Gastrocnemius medialis (tissue), 4 donors: ENCODE data around the gene CYB5B.

Experiments
- CTCF ChIP-seq, 5 experiments: fragments of 450-650 bp in 3 of 5; fragments of 200-600 bp in 2 of 5; sonication (generic) in 2 of 5; IDR thresholded peaks in 4 of 5; conservative IDR thresholded peaks in 1 of 5; 1 replicate in 4 of 5; 2 replicates in 1 of 5; pipeline ENCODE4 v1.5.1; 2016 to 2019; ENCODE audit warnings: antibody characterized with exemption in 5 of 5, mild to moderate bottlenecking in 3 of 5, moderate library complexity in 3 of 5
- POLR2A ChIP-seq, 2 donors: fragments of 450-650 bp; IDR thresholded peaks; one replicate each; pipeline ENCODE4 v1.6.1; 2017; ENCODE audit warnings: antibody characterized with exemption in 2 of 2, mild to moderate bottlenecking in 2 of 2, moderate library complexity in 2 of 2

- TF ChIP-seq CTCF (IDR thresholded peaks at IDR 0.05 in 4 of 5, conservative IDR thresholded peaks at IDR 0.05 in 1 of 5) (no peak), POLR2A (IDR thresholded peaks at IDR 0.05) (no peak)
Observed at GRCh38 chr16:69500496-69500895, 76.1 kb downstream of the CYB5B start.
